HCT116 (cell line): ENCODE measurements around the gene ZNF611. TPM values are rescaled to one million over a fixed set of nuclear protein-coding genes. Genes with fewer than 3 reads are reported as not detected.
"Not testable (repeated sequence)": the region's sequence is repeated elsewhere in the genome, so short reads cannot be mapped to it uniquely, and the experiment has no call there.

Experiments used
- ATAC-seq: fragments of 200-7000 bp; cut with Tn5 transposase; 2 replicates; pipeline ENCODE4 v1.9.1; 2020; ENCODE audit warnings: mild to moderate bottlenecking, moderate library complexity
- BruUV-seq: library from RNA; stranded (reverse); fragments of 400-500 nt; replicated peaks from 2 replicates; lab custom pipeline; 2021; lab: Mats Ljungman, UMichigan
- CTCF ChIA-PET: fragments of 300-600 bp; sonication (Branson Sonifier 250); formaldehyde crosslinking; loops from one replicate; lab custom pipeline; 2021; ENCODE audit warnings: antibody characterized with exemption; lab: Charles Lee
- POLR2A ChIA-PET: fragments of 300-600, 350-600 bp; sonication (Branson Sonifier 250); formaldehyde crosslinking; loops from one replicate; lab custom pipeline; 2021; ENCODE audit warnings: antibody characterized with exemption; lab: Charles Lee
- RAD21 ChIA-PET, 2 experiments: fragments of 300-600 bp; sonication (Branson Sonifier 250); formaldehyde crosslinking; loops; one replicate each; lab custom pipeline; 2023; ENCODE audit warnings: low total read pairs in 2 of 2; ENCODE audit not compliant: uncharacterized antibody in 2 of 2, unreplicated experiment in 2 of 2, low non-redundant PET in 1 of 2; lab: Charles Lee
- DNase-seq: peaks from one replicate; pipeline ENCODE4 v3.0.0-alpha.2; 2010; ENCODE audit warnings: low read depth, low spot score
- H2AFZ ChIP-seq: fragments of 200-600 bp; shearing (Covaris generic), sonication (generic); 2 replicates; pipeline ENCODE4 v1.6.1; 2017; ENCODE audit warnings: low read depth, mixed run types, mixed read lengths, antibody characterized with exemption, low read length; ENCODE audit not compliant: poor library complexity, severe bottlenecking
- H3K27ac ChIP-seq: 2 replicates; pipeline ENCODE4 v1.5.1; 2012; ENCODE audit warnings: low read depth, low read length
- H3K27me3 ChIP-seq: fragments of 200-600 bp; sonication (generic); 2 replicates; pipeline ENCODE4 v1.6.1; 2016; ENCODE audit warnings: mixed run types, low read length, mixed read lengths; ENCODE audit not compliant: insufficient read depth
- H3K36me3 ChIP-seq, 2 experiments: fragments of 200-500 bp in 1 of 2; fragments of 200-600 bp in 1 of 2; sonication (Bioruptor generic) in 1 of 2; sonication (generic) in 1 of 2; 2 replicates each; pipeline versions ENCODE4 v1.5.1 to v1.6.1; 2014 to 2016; ENCODE audit warnings: low read length in 2 of 2, inconsistent platforms in 1 of 2, mixed read lengths in 1 of 2, mixed run types in 1 of 2; ENCODE audit not compliant: insufficient read depth in 2 of 2, control insufficient read depth in 1 of 2
- H3K4me1 ChIP-seq, 2 experiments: fragments of 200-600 bp in 1 of 2; sonication (generic) in 1 of 2; 2 replicates each; pipeline versions ENCODE4 v1.5.1 to v1.6.1; 2012 to 2017; ENCODE audit warnings: low read length in 2 of 2, inconsistent platforms in 1 of 2, mild to moderate bottlenecking in 1 of 2, mixed read lengths in 1 of 2, mixed run types in 1 of 2, moderate library complexity in 1 of 2; ENCODE audit not compliant: insufficient read depth in 2 of 2, control insufficient read depth in 1 of 2
- H3K4me2 ChIP-seq: fragments of 200-600 bp; sonication (generic); 2 replicates; pipeline ENCODE4 v1.6.1; 2017; ENCODE audit warnings: mixed run types, low read length, mixed read lengths
- H3K4me3 ChIP-seq, 2 experiments: fragments of 200-600 bp in 1 of 2; sonication (generic) in 1 of 2; replicated peaks in 1 of 2; 2 replicates each; pipeline ENCODE4 v1.5.1; 2011 to 2016; ENCODE audit warnings: low read length in 2 of 2, control low read depth in 1 of 2, low read depth in 1 of 2, mild to moderate bottlenecking in 1 of 2, mixed read lengths in 1 of 2, mixed run types in 1 of 2
- H3K79me2 ChIP-seq: fragments of 200-600 bp; sonication (generic); 2 replicates; pipeline ENCODE4 v1.6.1; 2017; ENCODE audit warnings: mild to moderate bottlenecking, mixed run types, low read length, moderate library complexity, mixed read lengths; ENCODE audit not compliant: insufficient read depth
- H3K9ac ChIP-seq: fragments of 200-600 bp; sonication (generic); 2 replicates; pipeline ENCODE4 v1.6.1; 2016; ENCODE audit warnings: low read length, mixed read lengths
- H3K9me2 ChIP-seq: fragments of 200-600 bp; sonication (generic), shearing (Covaris generic); 2 replicates; pipeline ENCODE4 v1.6.1; 2017; ENCODE audit warnings: mixed run types, mild to moderate bottlenecking, moderate library complexity; ENCODE audit not compliant: insufficient read depth
- H3K9me3 ChIP-seq, 2 experiments: fragments of 200-500 bp in 1 of 2; fragments of 200-600 bp in 1 of 2; sonication (Bioruptor generic) in 1 of 2; sonication (generic) in 1 of 2; 2 replicates each; pipeline ENCODE4 v1.6.1; 2014 to 2017; ENCODE audit warnings: low read length in 2 of 2, mixed read lengths in 2 of 2, inconsistent platforms in 1 of 2, low read depth in 1 of 2, mild to moderate bottlenecking in 1 of 2, mixed run types in 1 of 2, moderate library complexity in 1 of 2; ENCODE audit not compliant: control insufficient read depth in 1 of 2, insufficient read depth in 1 of 2
- H4K20me1 ChIP-seq: fragments of 200-600 bp; sonication (generic), shearing (Covaris generic); 2 replicates; pipeline ENCODE4 v1.6.1; 2017; ENCODE audit warnings: mixed run types, mild to moderate bottlenecking, moderate library complexity; ENCODE audit not compliant: insufficient read depth
- CEBPB ChIP-seq: IDR thresholded peaks from 2 replicates; pipeline ENCODE4 v1.6.1; 2012; ENCODE audit warnings: low read depth
- ELF1 ChIP-seq: IDR thresholded peaks from 2 replicates; pipeline ENCODE4 v1.6.1; 2012; ENCODE audit warnings: low read depth, borderline replicate concordance
- EZH2 ChIP-seq: fragments of 200-600 bp; sonication (generic); IDR thresholded peaks from 2 replicates; pipeline ENCODE4 v1.6.1; 2017; ENCODE audit warnings: antibody characterized with exemption, mixed run types
- FOSL1 ChIP-seq: IDR thresholded peaks from 2 replicates; pipeline ENCODE4 v1.6.1; 2012; ENCODE audit warnings: low read depth
- POLR2AphosphoS5 ChIP-seq: IDR thresholded peaks from 2 replicates; pipeline ENCODE4 v1.6.1; 2011; ENCODE audit warnings: mild to moderate bottlenecking, low read depth, low read length, moderate library complexity
- RAD21 ChIP-seq: IDR thresholded peaks from 2 replicates; pipeline ENCODE4 v1.6.1; 2012; ENCODE audit warnings: low read depth, mild to moderate bottlenecking
- SP1 ChIP-seq: IDR thresholded peaks from 2 replicates; pipeline ENCODE4 v1.6.1; 2012; ENCODE audit warnings: low read depth
- TCF7L2 ChIP-seq: IDR thresholded peaks from 2 replicates; pipeline ENCODE4 v1.7.0; 2011; ENCODE audit warnings: borderline replicate concordance, inconsistent platforms; ENCODE audit not compliant: insufficient read depth, insufficient read length; ENCODE audit errors: extremely low read depth
- ZFX ChIP-seq: fragments of 450-650 bp; IDR thresholded peaks from 2 replicates; pipeline ENCODE4 v1.6.1; 2017
- ZNF274 ChIP-seq: fragments of 200-500 bp; sonication (Bioruptor generic); IDR thresholded peaks from 2 replicates; pipeline ENCODE4 v1.6.1; 2014; ENCODE audit warnings: mild to moderate bottlenecking, low read depth, low read length, inconsistent platforms
- intact Hi-C: fragments of 100-400 bp; cut with micrococcal nuclease; formaldehyde crosslinking; loops from 2 replicates; pipeline ENCODE4 v1.10.0; 2022
- total RNA-seq: library from RNA; stranded (reverse); gene quantifications from one replicate; pipeline ENCODE4 v1.2.1, GENCODE V29; 2021; ENCODE audit not compliant: unreplicated experiment
- TF ChIP-seq, protein P1 (sequence below): IDR thresholded peaks from 2 replicates; pipeline ENCODE4 v1.6.1; 2012
- TF ChIP-seq, protein P2 (sequence below): IDR thresholded peaks from 2 replicates; pipeline ENCODE4 v1.6.1; 2012
- TF ChIP-seq, protein P3 (sequence below): IDR thresholded peaks from 2 replicates; pipeline ENCODE4 v1.6.1; 2011; ENCODE audit warnings: mild to moderate bottlenecking, low read length, moderate library complexity; ENCODE audit not compliant: insufficient replicate concordance; ENCODE audit errors: extremely low read depth
- TF ChIP-seq, protein P4 (sequence below), 3 experiments: fragments of 200-600 bp in 1 of 3; sonication (generic) in 1 of 3; IDR thresholded peaks in 2 of 3; conservative IDR thresholded peaks in 1 of 3; 2 replicates each; pipeline ENCODE4 v1.5.1; 2012 to 2017; ENCODE audit warnings: low read depth in 2 of 3, low read length in 2 of 3, antibody characterized with exemption in 1 of 3, borderline replicate concordance in 1 of 3, control low read depth in 1 of 3, mild to moderate bottlenecking in 1 of 3, mixed read lengths in 1 of 3, mixed run types in 1 of 3, moderate library complexity in 1 of 3; ENCODE audit not compliant: insufficient read depth in 1 of 3

ZNF611 gene
- total RNA-seq, 1 experiment from 2014 or later: 12.2 TPM

DNA sequence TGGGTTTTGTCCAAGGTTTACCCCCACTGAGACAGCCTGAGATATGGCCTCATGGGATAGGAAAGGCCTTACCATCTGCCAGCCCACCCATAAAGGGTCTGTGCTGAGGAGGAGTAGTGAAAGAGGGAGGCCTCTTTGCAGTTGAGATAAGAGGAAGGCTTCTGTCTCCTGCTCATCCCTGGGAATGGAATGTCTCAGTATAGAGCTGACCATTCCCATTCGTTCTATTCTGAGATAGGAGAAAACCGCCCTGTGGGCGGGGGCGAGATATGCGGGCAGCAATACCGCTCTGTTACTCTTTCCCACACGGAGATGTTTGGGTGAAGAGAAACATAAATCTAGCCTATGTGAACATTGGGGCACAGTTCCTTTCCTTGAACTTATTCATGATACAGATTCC, 6.5 kb upstream of the ZNF611 start:
- ATAC-seq, H3K9me3 ChIP-seq, H3K27me3 ChIP-seq, POLR2A ChIA-PET, CTCF ChIA-PET, intact Hi-C loops, H4K20me1 ChIP-seq, DNase-seq, RAD21 ChIA-PET, H3K9ac ChIP-seq, H3K4me1 ChIP-seq, H2AFZ ChIP-seq, BruUV-seq, H3K4me3 ChIP-seq, H3K27ac ChIP-seq, H3K4me2 ChIP-seq, H3K9me2 ChIP-seq, H3K36me3 ChIP-seq, H3K79me2 ChIP-seq: not testable (repeated sequence)

DNA sequence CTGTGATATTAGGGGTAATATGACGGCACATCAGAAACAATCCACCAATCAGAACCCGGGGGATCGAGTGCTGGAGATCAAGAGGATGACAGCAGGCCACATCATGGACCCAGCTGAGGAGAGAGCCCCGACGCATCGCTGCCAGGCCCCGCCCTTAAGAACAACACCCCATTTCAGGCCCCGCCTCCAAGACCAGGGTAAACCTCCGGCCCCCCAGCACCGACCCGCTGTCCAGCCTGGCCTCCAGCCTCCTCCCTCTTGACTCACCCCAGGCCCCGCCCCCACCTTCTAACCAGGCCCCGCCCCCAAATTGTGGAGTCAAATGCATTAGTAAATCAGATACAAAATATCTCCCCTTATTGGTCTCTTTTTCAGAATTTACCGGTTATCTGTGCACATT, 4.7 kb upstream of the ZNF611 start:
- ChIA-PET CTCF (no interaction called here), RAD21 (no interaction called here), POLR2A (no interaction called here)
- Histone ChIP-seq H3K4me3 (no peak overlapping the region), H3K9ac (no peak overlapping the region), H3K4me1 (peaks cover 3 to 4% of the 10 kb centered on the region in 2 experiments; a peak in 2 of 4 replicates), H3K27ac (no peak overlapping the region), H3K9me3 (peaks cover 4 to 8% of the 10 kb centered on the region in 2 experiments; a peak in 2 of 4 replicates), H3K36me3 (no peaks in the 10 kb centered on the region), H3K79me2 (no peaks in the 10 kb centered on the region), H4K20me1 (no peaks in the 10 kb centered on the region), H3K9me2 (no peaks in the 10 kb centered on the region), H3K4me2 (no peak overlapping the region), H3K27me3 (no peaks in the 10 kb centered on the region), H2AFZ (no peak overlapping the region)
- no TSS peak for BruUV-seq
- DNase-seq (no peak), ATAC-seq (no peak)
- intact Hi-C loops: no loop called here
- TF ChIP-seq, protein P1, sequence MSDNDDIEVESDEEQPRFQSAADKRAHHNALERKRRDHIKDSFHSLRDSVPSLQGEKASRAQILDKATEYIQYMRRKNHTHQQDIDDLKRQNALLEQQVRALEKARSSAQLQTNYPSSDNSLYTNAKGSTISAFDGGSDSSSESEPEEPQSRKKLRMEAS: no peak
- TF ChIP-seq SP1 (no peak), FOSL1 (no peak), ZNF274 (no peak), CEBPB (no peak), TCF7L2 (no peak), ZFX (no peak), ELF1 (no peak), EZH2 (no peak), POLR2AphosphoS5 (no peak), RAD21 (no peak)
- TF ChIP-seq, protein P2, sequence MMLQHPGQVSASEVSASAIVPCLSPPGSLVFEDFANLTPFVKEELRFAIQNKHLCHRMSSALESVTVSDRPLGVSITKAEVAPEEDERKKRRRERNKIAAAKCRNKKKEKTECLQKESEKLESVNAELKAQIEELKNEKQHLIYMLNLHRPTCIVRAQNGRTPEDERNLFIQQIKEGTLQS: no peak
- TF ChIP-seq, protein P3, sequence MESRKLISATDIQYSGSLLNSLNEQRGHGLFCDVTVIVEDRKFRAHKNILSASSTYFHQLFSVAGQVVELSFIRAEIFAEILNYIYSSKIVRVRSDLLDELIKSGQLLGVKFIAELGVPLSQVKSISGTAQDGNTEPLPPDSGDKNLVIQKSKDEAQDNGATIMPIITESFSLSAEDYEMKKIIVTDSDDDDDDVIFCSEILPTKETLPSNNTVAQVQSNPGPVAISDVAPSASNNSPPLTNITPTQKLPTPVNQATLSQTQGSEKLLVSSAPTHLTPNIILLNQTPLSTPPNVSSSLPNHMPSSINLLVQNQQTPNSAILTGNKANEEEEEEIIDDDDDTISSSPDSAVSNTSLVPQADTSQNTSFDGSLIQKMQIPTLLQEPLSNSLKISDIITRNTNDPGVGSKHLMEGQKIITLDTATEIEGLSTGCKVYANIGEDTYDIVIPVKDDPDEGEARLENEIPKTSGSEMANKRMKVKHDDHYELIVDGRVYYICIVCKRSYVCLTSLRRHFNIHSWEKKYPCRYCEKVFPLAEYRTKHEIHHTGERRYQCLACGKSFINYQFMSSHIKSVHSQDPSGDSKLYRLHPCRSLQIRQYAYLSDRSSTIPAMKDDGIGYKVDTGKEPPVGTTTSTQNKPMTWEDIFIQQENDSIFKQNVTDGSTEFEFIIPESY: no peak
- TF ChIP-seq, protein P4, sequence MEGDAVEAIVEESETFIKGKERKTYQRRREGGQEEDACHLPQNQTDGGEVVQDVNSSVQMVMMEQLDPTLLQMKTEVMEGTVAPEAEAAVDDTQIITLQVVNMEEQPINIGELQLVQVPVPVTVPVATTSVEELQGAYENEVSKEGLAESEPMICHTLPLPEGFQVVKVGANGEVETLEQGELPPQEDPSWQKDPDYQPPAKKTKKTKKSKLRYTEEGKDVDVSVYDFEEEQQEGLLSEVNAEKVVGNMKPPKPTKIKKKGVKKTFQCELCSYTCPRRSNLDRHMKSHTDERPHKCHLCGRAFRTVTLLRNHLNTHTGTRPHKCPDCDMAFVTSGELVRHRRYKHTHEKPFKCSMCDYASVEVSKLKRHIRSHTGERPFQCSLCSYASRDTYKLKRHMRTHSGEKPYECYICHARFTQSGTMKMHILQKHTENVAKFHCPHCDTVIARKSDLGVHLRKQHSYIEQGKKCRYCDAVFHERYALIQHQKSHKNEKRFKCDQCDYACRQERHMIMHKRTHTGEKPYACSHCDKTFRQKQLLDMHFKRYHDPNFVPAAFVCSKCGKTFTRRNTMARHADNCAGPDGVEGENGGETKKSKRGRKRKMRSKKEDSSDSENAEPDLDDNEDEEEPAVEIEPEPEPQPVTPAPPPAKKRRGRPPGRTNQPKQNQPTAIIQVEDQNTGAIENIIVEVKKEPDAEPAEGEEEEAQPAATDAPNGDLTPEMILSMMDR (IDR thresholded peaks at IDR 0.05 in 2 of 3, conservative IDR thresholded peaks at IDR 0.05 in 1 of 3; ENCODE audit: borderline replicate concordance in 1 of 3, insufficient read depth in 1 of 3, low read depth in 2 of 3, low read length in 2 of 3): no peak
